ENCODE data around the gene GOLGA8T. TPM values are rescaled to one million over a fixed set of nuclear protein-coding genes. Genes with fewer than 3 reads are reported as not detected.
"Not testable (repeated sequence)": the region's sequence is repeated elsewhere in the genome, so short reads cannot be mapped to it uniquely, and the experiment has no call there.

GOLGA8T gene, protein sequence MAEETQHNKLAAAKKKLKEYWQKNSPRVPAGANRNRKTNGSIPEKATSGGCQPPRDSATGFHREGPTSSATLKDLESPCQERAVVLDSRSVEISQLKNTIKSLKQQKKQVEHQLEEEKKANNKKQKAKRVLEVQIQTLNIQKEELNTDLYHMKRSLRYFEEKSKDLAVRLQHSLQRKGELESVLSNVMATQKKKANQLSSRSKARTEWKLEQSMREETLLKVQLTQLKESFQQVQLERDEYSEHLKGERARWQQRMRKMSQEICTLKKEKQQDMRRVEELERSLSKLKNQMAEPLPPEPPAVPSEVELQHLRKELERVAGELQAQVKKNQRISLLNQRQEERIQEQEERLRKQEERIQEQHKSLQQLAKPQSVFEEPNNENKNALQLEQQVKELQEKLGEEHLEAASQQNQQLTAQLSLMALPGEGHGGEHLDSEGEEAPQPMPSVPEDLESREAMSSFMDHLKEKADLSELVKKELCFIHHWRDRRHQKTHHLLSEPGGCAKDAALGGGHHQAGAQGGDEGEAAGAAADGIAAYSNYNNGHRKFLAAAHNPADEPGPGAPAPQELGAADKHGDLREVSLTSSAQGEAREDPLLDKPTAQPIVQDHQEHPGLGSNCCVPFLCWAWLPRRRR
- total RNA-seq = 1.5 TPM

DNA sequence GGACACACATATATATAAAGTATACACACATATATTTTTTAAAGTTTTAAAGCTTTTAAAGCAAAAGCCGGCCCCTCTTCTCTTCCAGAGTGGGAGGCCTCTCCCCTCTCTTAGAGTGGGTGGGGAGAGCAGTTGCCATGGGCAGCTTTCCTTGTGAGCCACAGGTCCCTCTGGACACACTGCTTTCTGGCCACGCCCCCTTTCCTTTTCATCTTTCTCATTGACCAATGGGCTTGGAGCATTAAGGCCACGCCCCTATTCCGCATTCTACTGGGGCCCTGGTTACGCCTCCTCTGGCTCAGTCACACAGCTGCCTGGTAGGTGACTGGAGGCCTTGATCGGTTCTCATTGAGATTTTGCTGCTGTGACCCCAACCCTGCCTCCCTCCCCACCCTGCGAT, at the start of gene GOLGA8T:
TSS of gene GOLGA8T (plus strand) at position 301 of the 400 bp plus-strand sequence. CDS start at position 399, 98 bp downstream.
- intact Hi-C loops (cut with DNase I); ATAC-seq; DNase-seq (ENCODE audit: low spot score): not testable (repeated sequence)

DNA sequence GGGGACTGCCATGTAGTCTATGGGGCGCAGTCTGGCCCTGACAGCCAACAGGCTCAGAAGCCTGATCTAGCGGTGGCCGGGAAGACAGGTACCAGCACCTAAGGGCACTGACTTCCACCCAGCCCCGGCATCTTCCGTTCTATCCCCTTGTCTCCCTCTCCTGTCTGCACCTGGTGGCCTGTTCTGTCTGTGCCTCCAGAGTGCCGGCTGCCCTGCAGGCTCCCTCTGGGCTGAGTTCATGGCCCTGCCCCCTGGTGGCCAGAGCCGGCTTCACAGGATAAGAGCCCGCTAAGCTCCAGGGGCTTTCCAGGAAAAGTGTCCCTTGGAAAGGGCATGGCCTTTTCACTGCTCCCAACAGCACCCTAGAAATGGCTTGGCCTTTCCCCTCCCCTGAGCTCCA, 37.0 kb upstream of the GOLGA8T start:
- DNase-seq (ENCODE audit: low spot score); intact Hi-C loops (cut with DNase I); ATAC-seq: not testable (repeated sequence)

DNA sequence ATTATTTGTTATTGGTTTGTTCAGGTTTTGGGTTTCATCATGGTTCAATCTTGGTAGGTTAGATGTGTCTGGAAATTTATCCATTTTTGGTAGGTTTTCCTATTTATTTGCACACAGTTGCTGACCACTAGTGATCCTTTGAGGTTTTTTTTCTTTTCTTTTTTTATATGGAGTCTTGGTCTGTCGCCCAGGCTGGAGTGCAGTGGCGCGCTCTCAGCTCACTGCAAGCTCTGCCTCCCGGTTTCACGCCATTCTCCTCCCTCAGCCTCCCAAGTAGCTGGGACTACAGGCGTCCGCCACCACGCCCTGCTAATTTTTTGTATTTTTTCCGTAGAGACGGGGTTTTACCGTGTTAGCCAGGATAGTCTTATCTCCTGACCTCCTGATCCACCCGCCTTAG, 32.0 kb upstream of the GOLGA8T start:
- DNase-seq (ENCODE audit: low spot score); intact Hi-C loops (cut with DNase I): not testable (repeated sequence)
- ATAC-seq = peak; percentile 51

DNA sequence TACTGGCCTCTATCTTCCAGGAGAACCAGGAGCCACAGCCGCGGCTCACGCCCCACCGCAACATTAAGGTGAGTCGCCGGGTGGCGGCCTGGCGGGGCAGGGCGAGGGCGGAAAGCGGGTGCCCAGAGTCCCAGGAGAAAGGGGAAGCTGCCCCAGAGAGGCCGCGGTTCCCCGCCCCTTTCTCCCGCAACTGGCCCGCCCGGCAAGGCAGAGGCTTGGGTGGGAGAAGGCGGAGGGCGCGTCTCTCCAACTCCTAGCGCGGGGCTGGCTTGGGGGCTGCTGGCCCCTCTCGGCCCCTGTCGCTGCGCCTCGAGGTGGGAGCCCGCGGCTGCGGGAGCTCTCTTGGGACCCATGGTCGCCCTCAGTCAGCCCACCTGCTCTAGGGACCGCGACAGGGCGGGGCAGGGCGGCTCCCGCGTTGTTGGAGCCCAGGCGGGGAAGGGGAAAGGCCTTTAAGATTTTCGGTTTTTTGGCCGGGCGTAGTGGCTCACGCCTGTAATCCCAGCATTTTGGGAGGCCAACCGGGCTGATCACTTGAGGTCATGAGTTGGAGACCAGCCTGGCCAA, 30.8 kb upstream of the GOLGA8T start:
- intact Hi-C loops (cut with DNase I); DNase-seq (ENCODE audit: low spot score): not testable (repeated sequence)
- peak; percentile 79 for ATAC-seq

DNA sequence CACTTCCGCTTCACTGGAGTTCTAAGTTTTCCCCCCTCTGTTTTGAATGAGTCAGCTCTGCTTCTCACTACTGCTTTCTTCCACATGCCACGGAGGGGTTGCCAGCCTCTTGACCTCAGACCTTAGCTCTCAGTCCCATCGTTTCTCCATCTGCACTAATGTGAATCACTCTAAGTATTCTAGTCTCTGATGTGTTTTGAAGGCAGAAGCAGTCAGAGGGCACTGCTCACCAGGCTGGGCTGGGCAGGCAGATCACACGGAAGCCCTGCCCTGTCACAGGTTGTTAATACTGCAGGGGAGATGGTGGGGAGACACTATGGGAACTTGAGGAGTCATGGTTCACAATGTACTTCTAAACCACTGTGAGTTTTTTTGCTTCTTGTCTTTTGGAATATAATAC, 24.3 kb upstream of the GOLGA8T start:
- DNase-seq (ENCODE audit: low spot score); ATAC-seq; intact Hi-C loops (cut with DNase I): not testable (repeated sequence)

DNA sequence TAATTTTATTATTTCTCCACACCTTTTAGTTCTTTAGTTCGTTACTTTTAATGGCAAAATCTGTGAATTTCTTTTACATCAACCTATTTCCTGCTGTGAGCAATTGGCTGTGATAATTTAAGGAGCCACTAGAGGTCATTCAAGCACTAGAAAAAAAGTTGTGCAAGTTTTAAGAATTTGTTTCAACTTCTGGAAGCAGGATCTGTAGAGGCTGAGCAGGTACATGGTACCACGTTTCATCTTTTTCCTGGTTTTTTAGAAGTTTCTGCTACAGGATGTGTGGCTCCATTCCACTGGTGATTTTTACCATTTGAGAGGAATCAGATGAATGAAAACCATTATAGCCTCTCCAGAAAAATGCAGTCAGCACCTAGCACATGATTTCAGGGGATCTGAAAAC, 4.8 kb upstream of the GOLGA8T start:
- DNase-seq (ENCODE audit: low spot score); ATAC-seq; intact Hi-C loops (cut with DNase I): not testable (repeated sequence)

DNA sequence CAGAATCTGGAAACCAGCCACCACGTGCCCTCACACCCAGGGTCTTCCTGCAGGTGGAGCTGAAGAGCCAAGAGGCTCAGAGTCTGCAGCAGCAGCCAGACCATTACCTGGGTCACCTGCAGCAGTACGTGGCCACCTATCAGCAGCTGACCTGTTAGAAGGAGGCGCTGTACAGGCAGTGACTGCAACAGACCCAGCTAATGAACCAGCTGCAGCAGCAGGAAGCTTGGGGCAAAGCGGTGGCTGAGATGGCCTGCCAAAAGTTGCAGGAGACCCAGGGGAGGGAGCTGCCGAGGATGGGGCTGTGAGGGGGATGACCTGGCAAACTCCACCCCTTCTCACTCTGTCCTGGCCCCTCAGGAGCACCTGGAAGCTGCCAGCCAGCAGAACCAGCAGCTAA, 8.4 kb downstream of the GOLGA8T start:
- DNase-seq (ENCODE audit: low spot score); intact Hi-C loops (cut with DNase I); ATAC-seq: not testable (repeated sequence)

DNA sequence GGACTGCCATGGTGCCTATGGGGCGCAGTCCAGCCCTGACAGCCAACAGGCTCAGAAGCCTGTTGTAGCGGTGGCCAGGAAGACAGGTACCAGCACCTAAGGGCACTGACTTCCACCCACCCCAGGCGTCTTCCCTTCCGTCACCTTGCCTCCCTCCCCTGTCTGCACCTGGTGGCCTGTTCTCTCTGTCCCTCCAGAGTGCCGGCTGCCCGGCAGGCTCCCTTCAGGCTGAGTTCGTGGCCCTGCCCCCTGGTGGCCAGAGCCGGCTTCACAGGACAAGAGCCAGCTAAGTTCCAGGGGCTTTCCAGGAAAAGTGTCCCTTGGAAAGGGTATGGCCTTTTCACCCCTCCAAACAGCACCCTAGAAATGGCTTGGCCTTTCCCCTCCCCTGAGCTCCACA, 15.0 kb downstream of the GOLGA8T start:
- intact Hi-C loops (cut with DNase I); ATAC-seq; DNase-seq (ENCODE audit: low spot score): not testable (repeated sequence)

DNA sequence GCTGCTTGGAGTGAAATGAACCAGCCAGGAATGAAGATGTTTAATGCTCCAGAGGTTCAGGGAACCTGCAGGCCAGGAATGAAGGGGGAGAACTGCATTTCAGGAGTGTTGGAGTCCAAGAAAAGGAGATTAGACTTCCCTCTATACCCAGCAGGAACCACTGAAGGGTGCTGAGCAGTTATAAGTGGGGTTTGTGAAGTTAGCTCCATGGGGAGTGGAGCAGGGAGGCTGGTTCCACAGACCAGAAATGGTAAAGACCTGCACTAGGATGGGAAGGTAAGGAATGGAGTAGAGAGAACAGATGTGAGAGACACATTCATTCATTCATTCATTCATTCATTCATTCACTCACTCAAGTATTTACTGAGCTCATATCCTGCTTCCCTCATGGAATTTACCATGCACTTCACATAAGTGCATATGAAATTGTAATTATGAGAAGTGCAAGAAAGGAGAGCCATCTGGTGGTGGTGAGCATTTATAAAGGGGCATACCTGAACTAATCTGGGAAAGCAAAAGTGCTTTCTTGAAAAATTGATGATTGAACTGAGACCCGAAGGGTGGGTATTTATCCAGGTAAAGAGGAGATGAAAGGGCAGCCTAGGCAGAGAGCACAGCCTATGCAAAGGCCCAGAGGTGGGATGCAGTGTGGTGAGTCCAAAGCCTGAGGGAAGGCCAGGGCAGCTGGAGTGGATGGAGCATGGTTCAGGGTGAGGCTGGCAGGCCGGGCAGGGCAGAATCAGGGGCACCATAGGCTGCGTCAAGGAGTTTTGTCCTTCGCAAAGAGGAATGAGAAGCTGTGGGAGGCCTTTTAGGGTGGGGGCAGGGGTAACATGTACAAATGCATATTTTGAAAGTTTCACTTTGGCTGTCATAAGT, 27.9 kb downstream of the GOLGA8T start:
- intact Hi-C loops (cut with DNase I); DNase-seq (ENCODE audit: low spot score): not testable (repeated sequence)

DNA sequence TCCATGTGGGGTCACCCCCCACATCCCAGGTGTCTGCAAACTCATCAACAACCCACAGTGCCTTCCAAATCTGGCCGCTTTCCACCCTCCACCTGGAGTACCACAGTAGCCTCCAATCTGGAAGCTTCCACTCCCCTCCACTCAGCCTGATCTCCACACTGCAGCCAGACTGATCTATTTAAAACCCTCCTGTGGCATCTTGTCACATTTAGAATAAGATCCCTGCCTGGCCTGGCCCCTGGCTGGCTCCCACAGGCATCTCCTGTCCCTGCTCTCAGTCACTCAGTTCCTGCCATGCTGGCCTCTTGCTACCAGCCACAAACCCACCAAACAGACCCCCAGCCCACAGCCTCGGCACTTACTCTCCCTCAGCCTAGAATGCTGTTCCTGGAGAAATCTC, 28.9 kb downstream of the GOLGA8T start:
- DNase-seq (ENCODE audit: low spot score); ATAC-seq; intact Hi-C loops (cut with DNase I): not testable (repeated sequence)

More for the DNA sequence above, 27.9 kb downstream of the GOLGA8T start:
- not testable (repeated sequence) for ATAC-seq

DNA sequence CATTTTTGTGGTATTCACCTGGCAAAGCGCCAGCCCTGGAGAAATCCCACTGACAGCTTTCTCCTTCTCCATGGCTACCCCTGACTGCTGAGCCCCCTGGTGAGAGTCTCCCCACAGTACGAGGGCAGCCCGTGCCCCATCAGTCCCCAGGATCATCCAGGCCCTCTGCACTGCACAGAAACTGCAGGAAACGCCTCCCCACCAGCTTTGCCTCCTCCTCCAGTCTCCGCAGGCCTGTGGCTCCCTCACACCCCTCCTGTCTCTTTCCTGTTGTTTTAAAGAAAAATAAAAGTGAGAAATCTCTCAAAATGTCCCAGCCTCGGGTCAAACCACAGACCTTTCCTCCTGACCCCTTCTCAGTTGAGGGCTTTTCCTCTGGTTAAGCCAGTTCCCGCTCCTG, 29.4 kb downstream of the GOLGA8T start:
- intact Hi-C loops (cut with DNase I); DNase-seq (ENCODE audit: low spot score): not testable (repeated sequence)
- peak; percentile 35 for ATAC-seq

DNA sequence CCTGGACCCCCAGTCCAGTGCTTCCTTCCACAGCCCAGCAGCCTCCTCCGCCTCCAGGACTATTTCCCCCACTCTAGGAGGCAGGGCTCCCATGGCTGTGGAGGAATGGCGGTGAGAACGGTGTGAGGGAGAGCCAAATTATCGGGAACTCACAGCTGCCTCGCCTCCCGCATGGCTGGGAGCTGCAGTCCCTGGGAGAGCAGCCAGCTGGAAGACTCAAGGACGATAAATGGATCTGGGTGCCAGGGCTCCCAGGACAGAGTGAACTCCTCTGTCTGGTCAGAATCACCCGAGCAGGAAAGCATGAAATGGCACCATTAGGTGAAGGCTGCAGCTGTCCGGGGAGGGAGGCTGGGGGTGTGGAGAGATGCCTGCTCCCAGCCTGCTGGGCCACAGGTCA, 32.6 kb downstream of the GOLGA8T start:
- intact Hi-C loops (cut with DNase I); ATAC-seq: not testable (repeated sequence)

DNA sequence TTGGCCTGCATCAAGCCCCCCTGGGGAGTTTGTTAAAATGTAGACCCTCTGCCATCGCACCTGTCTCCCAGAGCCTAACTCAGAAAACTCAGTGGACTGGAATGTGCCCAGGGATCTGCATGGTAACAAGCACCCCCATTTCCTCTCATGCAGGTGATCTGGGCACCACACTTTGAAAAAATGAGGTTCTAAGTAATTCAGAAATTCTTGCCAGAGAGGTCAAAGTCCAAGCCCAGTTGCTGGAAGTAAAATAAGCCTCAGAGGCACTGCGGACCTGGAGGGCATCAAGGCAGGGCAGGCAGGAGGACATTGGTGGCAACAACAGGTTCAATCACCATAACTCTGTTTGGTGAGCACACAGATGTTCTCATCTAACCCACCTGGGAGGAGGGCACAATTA, 33.0 kb downstream of the GOLGA8T start:
- intact Hi-C loops (cut with DNase I); DNase-seq (ENCODE audit: low spot score): not testable (repeated sequence)

More for the DNA sequence above, 32.6 kb downstream of the GOLGA8T start:
- not testable (repeated sequence) for DNase-seq (ENCODE audit: low spot score)

DNA sequence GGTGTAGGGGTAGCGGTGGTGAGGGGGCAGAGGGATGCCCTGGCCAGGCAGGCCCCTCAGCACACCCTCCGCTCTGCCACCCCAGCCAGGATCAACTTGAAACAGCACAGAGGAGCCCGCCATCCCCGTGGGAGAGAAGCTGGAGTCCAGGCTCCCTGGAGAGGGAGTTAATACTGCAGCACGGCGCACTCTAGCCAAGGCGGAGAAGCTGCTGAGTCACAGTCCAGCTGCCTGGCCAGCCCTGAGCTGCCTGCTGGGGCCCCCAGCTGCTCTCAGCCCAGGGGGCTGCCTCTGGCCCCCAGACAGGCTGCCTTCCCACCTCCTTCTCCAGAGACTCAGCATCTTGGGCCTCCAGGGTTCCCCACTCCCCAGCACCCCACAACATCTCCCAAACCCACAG, 36.6 kb downstream of the GOLGA8T start:
- ATAC-seq; DNase-seq (ENCODE audit: low spot score); intact Hi-C loops (cut with DNase I): not testable (repeated sequence)

More for the DNA sequence above, 33.0 kb downstream of the GOLGA8T start:
- not testable (repeated sequence) for ATAC-seq

DNA sequence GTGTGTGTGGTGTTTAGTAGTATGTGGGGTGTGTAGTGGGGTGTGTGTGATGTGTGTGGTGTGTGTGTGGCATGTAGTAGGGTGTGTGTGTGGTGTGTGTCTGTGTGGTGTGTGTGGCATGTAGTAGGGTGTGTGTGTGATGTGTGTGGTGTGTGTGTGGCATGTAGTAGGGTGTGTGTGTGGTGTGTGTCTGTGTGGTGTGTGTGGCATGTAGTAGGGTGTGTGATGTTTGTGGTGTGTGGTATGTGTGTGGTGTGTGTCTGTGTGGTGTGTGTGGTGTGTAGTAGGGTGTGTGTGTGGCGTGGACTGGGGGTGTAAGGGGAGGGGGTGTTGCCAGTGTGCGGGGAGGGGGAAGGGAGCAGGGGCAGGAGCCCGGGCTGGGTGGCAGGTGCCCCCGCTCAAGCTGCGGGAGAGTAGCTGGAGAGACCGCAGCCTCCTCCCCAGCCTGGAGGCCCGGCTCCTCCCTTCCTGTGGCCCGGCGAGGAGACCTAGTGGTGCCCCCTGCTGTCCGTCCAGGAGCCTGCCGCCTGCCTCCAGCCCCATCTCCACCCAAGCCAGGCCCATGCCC, 38.3 kb downstream of the GOLGA8T start:
- intact Hi-C loops (cut with DNase I) = not testable (repeated sequence)
- ATAC-seq (peak; percentile 56), DNase-seq (ENCODE audit: low spot score) (peak; percentile 59)

DNA sequence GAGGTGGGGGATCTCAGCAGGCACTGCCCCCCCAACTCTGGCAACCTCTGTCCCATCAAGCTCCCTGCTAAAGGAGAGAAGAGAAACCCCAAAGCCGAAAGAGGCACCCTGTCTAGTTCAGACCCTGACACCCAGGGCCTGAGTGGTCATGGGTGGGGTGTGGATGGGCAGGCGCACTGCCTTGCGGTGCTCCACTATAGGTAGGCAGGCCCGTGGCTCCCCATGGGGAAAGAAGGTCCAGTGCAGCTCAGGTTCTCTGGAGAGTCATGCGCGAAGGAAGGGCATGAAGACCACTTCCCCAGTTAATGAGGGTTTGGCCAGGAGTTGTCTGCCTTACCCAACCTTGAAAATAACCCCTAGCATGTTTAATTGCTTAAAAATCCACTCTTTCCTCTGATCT, 40.4 kb downstream of the GOLGA8T start:
- DNase-seq (ENCODE audit: low spot score); intact Hi-C loops (cut with DNase I); ATAC-seq: not testable (repeated sequence)

DNA sequence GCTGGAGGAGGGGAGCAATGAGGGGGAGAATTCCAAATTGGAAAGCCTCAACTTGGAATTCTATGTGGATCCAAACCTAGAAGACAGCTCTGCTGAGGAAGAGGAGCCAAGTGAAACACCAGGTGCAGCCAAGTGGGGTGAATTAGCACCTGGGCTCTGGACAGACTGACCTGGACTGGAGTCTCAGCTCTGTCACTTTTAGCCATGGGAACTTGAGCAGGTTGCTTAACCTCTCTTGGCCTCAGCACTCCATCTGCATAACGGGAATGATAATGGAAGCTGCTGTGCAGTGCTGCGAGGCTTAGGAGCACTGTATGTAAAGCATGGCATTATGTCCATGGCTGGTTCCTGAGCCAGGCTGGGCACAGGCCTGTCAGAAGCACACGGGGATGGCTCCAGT, 41.8 kb downstream of the GOLGA8T start:
- intact Hi-C loops (cut with DNase I); ATAC-seq: not testable (repeated sequence)

DNA sequence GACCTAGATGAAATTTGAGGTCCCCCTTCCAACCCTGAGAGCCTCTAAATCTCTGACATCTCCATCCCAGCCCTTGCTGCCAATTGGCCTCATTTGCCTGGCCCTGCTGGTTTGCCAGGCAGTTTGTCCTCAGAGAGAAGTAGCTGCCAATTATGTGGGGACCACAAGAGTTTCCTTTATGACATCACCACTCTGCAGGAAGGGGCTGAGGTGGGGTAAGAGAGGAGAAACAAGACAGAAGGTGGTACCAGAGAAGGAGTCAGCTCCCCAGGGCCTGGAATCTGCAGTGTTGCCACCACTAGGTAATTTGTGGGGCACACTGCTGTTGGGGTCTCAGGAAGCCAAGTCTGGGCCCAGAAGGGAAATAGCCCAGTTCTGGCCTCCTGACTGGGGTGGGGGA, 45.0 kb downstream of the GOLGA8T start:
- intact Hi-C loops (cut with DNase I); ATAC-seq; DNase-seq (ENCODE audit: low spot score): not testable (repeated sequence)

More for the DNA sequence above, 41.8 kb downstream of the GOLGA8T start:
- DNase-seq (ENCODE audit: low spot score) = not testable (repeated sequence)

Measured in sciatic nerve (tissue), 2 donors.